AG04449 (cell line): ENCODE results near the gene ZIC5.

Source experiments
- CTCF ChIA-PET: fragments of 350-600 bp; formaldehyde crosslinking; extraction: SDS; loops from one replicate; lab custom pipeline; 2021; ENCODE audit warnings: antibody characterized with exemption; lab: Yijun Ruan, JAX
- POLR2A ChIA-PET: fragments of 400-600, 350-600 bp; formaldehyde crosslinking; extraction: SDS; loops from one replicate; lab custom pipeline; 2020; ENCODE audit warnings: antibody characterized with exemption, inconsistent platforms; lab: Yijun Ruan, JAX
- DNase-seq: peaks from one replicate; pipeline ENCODE4 v3.0.0-alpha.2; 2010; ENCODE audit warnings: low read depth, low spot score
- H3K4me3 ChIP-seq: 2 replicates; pipeline ENCODE4 v1.5.1; 2011; ENCODE audit warnings: low read depth, mild to moderate bottlenecking, control low read depth, low read length
- CTCF ChIP-seq: IDR thresholded peaks from one replicate; pipeline ENCODE4 v1.5.1; 2011; ENCODE audit warnings: mild to moderate bottlenecking, moderate library complexity, low read length, control low read depth, inconsistent platforms; ENCODE audit not compliant: insufficient read depth; ENCODE audit errors: missing control alignments

Gene ZIC5

GRCh38 chr13:99916366-99917103 is 55.0 kb downstream of the ZIC5 start:
- DNase-seq, result peak; percentile 23
- H3K4me3 ChIP-seq, result no peak overlapping the region
- CTCF ChIA-PET, result interaction anchor here (0.6 to 5.8 kb wide), 32 partner anchors 9 to 627 kb away, joined by 3 to 121 read pairs (median 4); no protein-coding TSS in a partner anchor
- POLR2A ChIA-PET, result no interaction called here
- peak; percentile 92 for TF ChIP-seq CTCF

- DNase-seq, result no peak
- POLR2A ChIA-PET, result no interaction called here
- no peak for TF ChIP-seq CTCF
- no peak overlapping the region for H3K4me3 ChIP-seq
- CTCF ChIA-PET, result interaction anchor here (0.8 to 5.8 kb wide), 9 partner anchors 12 to 630 kb away, joined by 3 to 121 read pairs (median 3); no protein-coding TSS in a partner anchor
Measured at GRCh38 chr13:99913167-99913566, 58.4 kb downstream of the ZIC5 start.
